A549 (cell line): ENCODE data around the gene RFTN2.

ENCODE experiments used
- EP300 ChIP-seq, 2 experiments: fragments of >200 bp; sonication (Bioruptor Twin); formaldehyde crosslinking; IDR thresholded peaks; 2 replicates in 1 of 2; 3 replicates in 1 of 2; pipeline ENCODE4 v1.6.1; 2016 to 2017
- FOSL2 ChIP-seq, 2 experiments: fragments of 450-650 bp in 1 of 2; fragments of >200 bp in 1 of 2; sonication (Bioruptor Twin) in 1 of 2; formaldehyde crosslinking; IDR thresholded peaks; 2 replicates each; pipeline versions ENCODE4 v1.5.0 to v1.6.1; 2016 to 2020; ENCODE audit warnings: mild to moderate bottlenecking in 1 of 2, moderate library complexity in 1 of 2
- NFE2L2 ChIP-seq: fragments of 150-350 bp; conservative IDR thresholded peaks from 2 replicates; pipeline ENCODE4 v1.6.1; 2014; ENCODE audit warnings: low read length
- TF ChIP-seq, protein P1 (sequence below): fragments of >200 bp; sonication (Bioruptor Twin); formaldehyde crosslinking; IDR thresholded peaks from 3 replicates; pipeline ENCODE4 v1.5.1; 2016

DNA sequence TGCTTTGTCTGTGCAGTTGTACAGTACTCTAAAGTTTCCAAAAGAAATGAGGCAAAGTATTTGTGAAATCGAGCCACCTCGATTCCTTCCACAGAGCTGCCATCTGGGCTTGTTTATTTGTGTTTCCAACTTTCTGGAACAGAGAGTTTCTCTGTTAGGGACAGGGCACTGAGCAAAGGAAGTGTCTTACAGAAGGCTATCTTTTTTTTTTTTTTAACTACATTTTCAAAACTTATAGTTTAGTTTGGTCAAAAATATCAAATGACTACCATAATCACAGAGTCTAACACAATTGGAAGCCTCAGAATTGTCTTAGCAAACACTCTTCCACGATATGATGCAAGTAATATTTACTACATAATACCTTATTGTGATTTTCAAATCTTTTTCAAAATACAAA lies 796 bp downstream of the RFTN2 start:
- TF ChIP-seq, protein P1, sequence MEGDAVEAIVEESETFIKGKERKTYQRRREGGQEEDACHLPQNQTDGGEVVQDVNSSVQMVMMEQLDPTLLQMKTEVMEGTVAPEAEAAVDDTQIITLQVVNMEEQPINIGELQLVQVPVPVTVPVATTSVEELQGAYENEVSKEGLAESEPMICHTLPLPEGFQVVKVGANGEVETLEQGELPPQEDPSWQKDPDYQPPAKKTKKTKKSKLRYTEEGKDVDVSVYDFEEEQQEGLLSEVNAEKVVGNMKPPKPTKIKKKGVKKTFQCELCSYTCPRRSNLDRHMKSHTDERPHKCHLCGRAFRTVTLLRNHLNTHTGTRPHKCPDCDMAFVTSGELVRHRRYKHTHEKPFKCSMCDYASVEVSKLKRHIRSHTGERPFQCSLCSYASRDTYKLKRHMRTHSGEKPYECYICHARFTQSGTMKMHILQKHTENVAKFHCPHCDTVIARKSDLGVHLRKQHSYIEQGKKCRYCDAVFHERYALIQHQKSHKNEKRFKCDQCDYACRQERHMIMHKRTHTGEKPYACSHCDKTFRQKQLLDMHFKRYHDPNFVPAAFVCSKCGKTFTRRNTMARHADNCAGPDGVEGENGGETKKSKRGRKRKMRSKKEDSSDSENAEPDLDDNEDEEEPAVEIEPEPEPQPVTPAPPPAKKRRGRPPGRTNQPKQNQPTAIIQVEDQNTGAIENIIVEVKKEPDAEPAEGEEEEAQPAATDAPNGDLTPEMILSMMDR: no peak
- no peak for TF ChIP-seq FOSL2 (IDR thresholded peaks at IDR 0.05)
- no peak for TF ChIP-seq FOSL2 (CRISPR knock-in tag; IDR thresholded peaks at IDR 0.05)
- no peak for TF ChIP-seq EP300 (IDR thresholded peaks at IDR 0.05)
- no peak for TF ChIP-seq NFE2L2
